D721Med (cell line): ENCODE measurements around the gene TMEM115.

Experiments
- DNase-seq: peaks from one replicate; pipeline ENCODE4 v3.0.0; 2011; ENCODE audit warnings: low spot score; ENCODE audit not compliant: insufficient read length
- FAIRE-seq: peaks from 2 replicates; lab custom pipeline; 2011; peaks lifted over from hg19 to GRCh38; lab: Jason Lieb, UNC
- CTCF ChIP-seq: IDR thresholded peaks from 2 replicates; pipeline ENCODE4 v1.5.1; 2012; ENCODE audit warnings: mild to moderate bottlenecking, control low read depth; ENCODE audit not compliant: insufficient read depth; ENCODE audit errors: missing control alignments

TMEM115 gene

GRCh38 chr3:50358911-50359759 is at the start of gene TMEM115:
TMEM115 (minus strand) TSS chr3:50359521; CDS start chr3:50359063, 458 bp downstream.
- DNase-seq = peak; percentile 98
- peak; percentile 44 for FAIRE-seq
- TF ChIP-seq CTCF = no peak

GRCh38 chr3:50408443-50408944 is 49.2 kb upstream of the TMEM115 start:
- DNase-seq (no peak), FAIRE-seq (no peak)

GRCh38 chr3:50406487-50406886 is 47.2 kb upstream of the TMEM115 start:
- FAIRE-seq (no peak), DNase-seq (no peak)
- TF ChIP-seq CTCF = no peak

More at GRCh38 chr3:50408443-50408944, 49.2 kb upstream of the TMEM115 start:
- no peak for TF ChIP-seq CTCF

- no peak for TF ChIP-seq CTCF
- no peak for DNase-seq
- no peak for FAIRE-seq
Observed at GRCh38 chr3:50405249-50405648, 45.9 kb upstream of the TMEM115 start.

GRCh38 chr3:50401978-50402595 is 42.8 kb upstream of the TMEM115 start:
- FAIRE-seq (no peak), DNase-seq (no peak)
- TF ChIP-seq CTCF = no peak

GRCh38 chr3:50396502-50396901 is 37.2 kb upstream of the TMEM115 start:
- no peak for DNase-seq
- TF ChIP-seq CTCF = no peak
- no peak for FAIRE-seq
